Stimulated activated CD8-positive, alpha-beta memory T cell treated with anti-CD3 and anti-CD28 coated beads, Interleukin-15, amount 100 ng/mL, for 24 hours (primary cell): ENCODE data around the gene FXYD2.

Experiments used
- DNase-seq: peaks from one replicate; pipeline ENCODE4 v3.0.0-alpha.2; 2020; ENCODE audit warnings: low read depth

Gene FXYD2

GRCh38 chr11:117796456-117796871 lies 28.1 kb downstream of the FXYD2 start:
- no peak for DNase-seq

- DNase-seq = no peak
Observed at GRCh38 chr11:117795638-117796455, 28.7 kb downstream of the FXYD2 start.

- DNase-seq = no peak
Observed at GRCh38 chr11:117794772-117795629, 29.5 kb downstream of the FXYD2 start.

- DNase-seq = no peak
Observed at GRCh38 chr11:117794135-117794534, 30.4 kb downstream of the FXYD2 start.

- DNase-seq = no peak
Observed at GRCh38 chr11:117793583-117793982, 31.0 kb downstream of the FXYD2 start.

- DNase-seq = no peak
Observed at GRCh38 chr11:117792992-117793391, 31.6 kb downstream of the FXYD2 start.

GRCh38 chr11:117792241-117792640 lies 32.3 kb downstream of the FXYD2 start:
- DNase-seq = no peak

GRCh38 chr11:117790279-117790678 lies 34.3 kb downstream of the FXYD2 start:
- DNase-seq = no peak

GRCh38 chr11:117789241-117789640 lies 35.3 kb downstream of the FXYD2 start:
- DNase-seq = no peak

- DNase-seq = no peak
Observed at GRCh38 chr11:117786135-117786870, 38.2 kb downstream of the FXYD2 start.

GRCh38 chr11:117782101-117782500 lies 42.4 kb downstream of the FXYD2 start:
- DNase-seq = no peak

- no peak for DNase-seq
Observed at GRCh38 chr11:117781627-117782026, 42.9 kb downstream of the FXYD2 start.

GRCh38 chr11:117780456-117780855 lies 44.1 kb downstream of the FXYD2 start:
- DNase-seq = no peak

GRCh38 chr11:117774553-117774952 lies 50.0 kb downstream of the FXYD2 start:
- no peak for DNase-seq

- DNase-seq = no peak
Observed at GRCh38 chr11:117772360-117772759, 52.2 kb downstream of the FXYD2 start.

- DNase-seq = no peak
Observed at GRCh38 chr11:117771841-117772240, 52.7 kb downstream of the FXYD2 start.

GRCh38 chr11:117771197-117771596 lies 53.3 kb downstream of the FXYD2 start:
- no peak for DNase-seq

GRCh38 chr11:117770061-117770460 lies 54.5 kb downstream of the FXYD2 start:
- DNase-seq = no peak
